Heart left ventricle (tissue), 16 donors: ENCODE results near the gene P2RX7. TPM values are rescaled to one million over a fixed set of nuclear protein-coding genes. Genes with fewer than 3 reads are reported as not detected.

Source experiments
- ATAC-seq, 4 donors: fragments of 200-7000 bp; cut with Tn5 transposase; one replicate each; pipeline ENCODE4 v1.9.1; 2020 to 2022; ENCODE audit warnings: moderate library complexity in 4 of 4, mild to moderate bottlenecking in 3 of 4, moderate number of reproducible peaks in 1 of 4
- DNase-seq, 5 donors: peaks; one replicate each; pipeline ENCODE4 v3.0.0-alpha.2; 2020
- H3K27ac ChIP-seq, 12 donors: fragments of 200-600 bp; sonication (generic) in 4 of 12; one replicate each; pipeline versions ENCODE4 v1.5.0 to v1.8.0; 2016 to 2022; ENCODE audit warnings: mild to moderate bottlenecking in 2 of 12
- H3K27me3 ChIP-seq, 9 donors: fragments of 200-600 bp; sonication (generic) in 2 of 9; one replicate each; pipeline versions ENCODE4 v1.5.1 to v1.8.0; 2016 to 2022; ENCODE audit warnings: mild to moderate bottlenecking in 3 of 9
- H3K36me3 ChIP-seq, 9 donors: fragments of 200-600 bp; sonication (generic) in 2 of 9; one replicate each; pipeline versions ENCODE4 v1.5.0 to v1.8.0; 2018 to 2022; ENCODE audit warnings: mild to moderate bottlenecking in 2 of 9
- H3K4me1 ChIP-seq, 12 donors: fragments of 200-600 bp; sonication (generic) in 4 of 12; one replicate each; pipeline versions ENCODE4 v1.5.0 to v1.8.0; 2016 to 2022; ENCODE audit warnings: mild to moderate bottlenecking in 3 of 12
- H3K4me3 ChIP-seq, 12 donors: fragments of 200-600 bp; sonication (generic) in 4 of 12; one replicate each; pipeline versions ENCODE4 v1.5.0 to v1.8.0; 2017 to 2022; ENCODE audit warnings: mild to moderate bottlenecking in 9 of 12, moderate library complexity in 4 of 12
- H3K9me3 ChIP-seq, 12 donors: fragments of 200-600 bp; sonication (generic) in 4 of 12; one replicate each; pipeline versions ENCODE4 v1.5.0 to v1.8.0; 2016 to 2022; ENCODE audit warnings: mild to moderate bottlenecking in 1 of 12
- CTCF ChIP-seq, 12 donors: fragments of 200-600 bp; sonication (generic) in 4 of 12; IDR thresholded peaks; one replicate each; pipeline versions ENCODE4 v1.5.0 to v1.8.0; 2018 to 2022; ENCODE audit warnings: antibody characterized with exemption in 12 of 12, mild to moderate bottlenecking in 5 of 12
- POLR2A ChIP-seq, 2 donors: fragments of 450-650 bp; IDR thresholded peaks; one replicate each; pipeline ENCODE4 v1.6.1; 2017; ENCODE audit warnings: antibody characterized with exemption in 2 of 2, mild to moderate bottlenecking in 2 of 2, moderate library complexity in 2 of 2
- WGBS, 4 donors: extraction: QIAGEN DNeasy Blood & Tissue Kit in 2 of 4; methylation state at CpG; one replicate each; pipeline versions ENCODE4 v1.1.5 to v1.1.7; 2013 to 2018; 5-methylcytosine and 5-hydroxymethylcytosine counted together
- intact Hi-C, 10 donors: fragments of 100-400 bp; cut with DNase I; formaldehyde crosslinking; loops; one replicate each; pipeline versions ENCODE4 v1.11.1 to v1.14.2; 2022
- polyA plus RNA-seq, 2 donors: library from polyadenylated mRNA; stranded (reverse); fragments of 200-250 nt; gene quantifications; one replicate each; pipeline ENCODE4 v1.2.3, GENCODE V29; 2013
- total RNA-seq, 9 donors: library from RNA; depleted of rRNA in 2 of 9; stranded (reverse); fragments of >200 nt in 2 of 9; fragmentation: NEBNext Ultra II Directional in 3 of 9; extraction: Animal tissue kit (Norgen Biotek cat#: 25700) in 3 of 9; gene quantifications; one replicate each; pipeline versions ENCODE4 v1.1.0 to v1.2.4, GENCODE V29; 2016 to 2023
- donor health status: ischemic (EF 13 %, LVEDD 7.1; RV severe dilation, severe dysfunction).
- donor health status: healthy with polysubstance abuse.
- donor health status: DM: no; HTN: yes; CAD: no.
- donor health status: DM: no; HTN: no; CAD: no.
- donor health status: ischemic (EF 25% LVEDD 6.9; RV normal size, moderate dysfunction).
- donor health status: ischemic (EF 25% LVEDD 5.7; RV mildly dilated, moderate dysfunction).
- donor health status: healthy.
- donor health status: DM: yes; HTN: yes; CAD: no.
- donor health status: ischemic (EF 35%, LVEDD 5.7; RV mildly dilated, moderate dysfunction).
- donor health status: nonischemic (EF 11% LVEDD 7.7; RV severe dilation, severe dysfunction).
- donor health status: DM: yes; HTN: yes; CAD: no.
- donor health status: PGD.
- donor health status: ischemic (EF 29% LVEDD 5.4; RV normal size, mild dysfunction).
- donor health status: nonischemic (EF 23%, LVEDD 6.1; RV moderate dilation, normal function).

P2RX7 gene
- total and polyA plus RNA-seq, 11 donors: 0.39 to 12.0 (median 1.8) TPM

GRCh38 chr12:121090586-121091514 lies 41.8 kb upstream of the P2RX7 start:
- no peaks in the 10 kb centered on the region for H3K36me3 ChIP-seq
- TF ChIP-seq POLR2A (IDR thresholded peaks at IDR 0.05) (no peak), CTCF (IDR thresholded peaks at IDR 0.05) (no peak)
- intact Hi-C loops: loop anchor here in 3 of 10 donors (10.0 kb wide), 2 partner anchors 86 to 506 kb away; partner anchors contain the start of gene POP5 (in 2 of the 3)
- 64 to 76% (median 73%) methylated on average over 11 of the region's 11 CpGs for WGBS, 4 donors
- DNase-seq: no peak
- H3K9me3 ChIP-seq: no peaks in the 10 kb centered on the region
- no peaks in the 10 kb centered on the region for H3K27me3 ChIP-seq
- no peak overlapping the region for H3K27ac ChIP-seq
- no peak overlapping the region for H3K4me3 ChIP-seq
- ATAC-seq: no peak
- peaks cover 0 to 28% (median 8%) of the 10 kb centered on the region in 12 donors for H3K4me1 ChIP-seq

- ATAC-seq (no peak), DNase-seq (no peak)
- intact Hi-C loops: loop anchor here in 3 of 10 donors (10.0 kb wide), 2 partner anchors 87 to 507 kb away; partner anchors contain the start of gene POP5 (in 2 of the 3)
- Histone ChIP-seq H3K4me3 (no peak overlapping the region), H3K27ac (peak overlapping the region in 1 of 12 donors; percentile 15), H3K36me3 (no peaks in the 10 kb centered on the region), H3K9me3 (no peaks in the 10 kb centered on the region), H3K27me3 (no peaks in the 10 kb centered on the region), H3K4me1 (peaks cover 0 to 32% (median 12%) of the 10 kb centered on the region in 12 donors)
- TF ChIP-seq CTCF (IDR thresholded peaks at IDR 0.05) (no peak), POLR2A (IDR thresholded peaks at IDR 0.05) (no peak)
- 92 to 97% (median 95%) methylated on average over 2 of the region's 2 CpGs for WGBS, 4 donors
These were observed 40.6 kb upstream of the P2RX7 start for GRCh38 chr12:121092034-121092433.

GRCh38 chr12:121093487-121093891 lies 39.2 kb upstream of the P2RX7 start:
- 95 to 100% (median 97%) methylated on average over 24 to 31 of the region's 31 CpGs for WGBS, 4 donors
- Histone ChIP-seq H3K4me3 (no peak overlapping the region), H3K4me1 (peaks cover 0 to 21% (median 9%) of the 10 kb centered on the region in 12 donors), H3K9me3 (no peaks in the 10 kb centered on the region), H3K27me3 (no peaks in the 10 kb centered on the region), H3K27ac (no peak overlapping the region), H3K36me3 (no peaks in the 10 kb centered on the region)
- intact Hi-C loops: loop anchor here in 3 of 10 donors (10.0 kb wide), 2 partner anchors 89 to 509 kb away; partner anchors contain the start of gene POP5 (in 2 of the 3)
- no peak for ATAC-seq
- DNase-seq: no peak
- TF ChIP-seq CTCF (IDR thresholded peaks at IDR 0.05) (no peak), POLR2A (IDR thresholded peaks at IDR 0.05) (no peak)
